Activated CD8-positive, alpha-beta memory T cell treated with anti-CD3 and anti-CD28 coated beads, Interleukin-2, amount 50 U/mL, for 4 hours (primary cell): ENCODE measurements around the gene CHCHD4.
A peak's percentile ranks its signal among the peaks of the same experiment; 100 is the strongest.

Experiments used
- DNase-seq: peaks from one replicate; pipeline ENCODE4 v3.0.0-alpha.2; 2020

CHCHD4 gene

DNA sequence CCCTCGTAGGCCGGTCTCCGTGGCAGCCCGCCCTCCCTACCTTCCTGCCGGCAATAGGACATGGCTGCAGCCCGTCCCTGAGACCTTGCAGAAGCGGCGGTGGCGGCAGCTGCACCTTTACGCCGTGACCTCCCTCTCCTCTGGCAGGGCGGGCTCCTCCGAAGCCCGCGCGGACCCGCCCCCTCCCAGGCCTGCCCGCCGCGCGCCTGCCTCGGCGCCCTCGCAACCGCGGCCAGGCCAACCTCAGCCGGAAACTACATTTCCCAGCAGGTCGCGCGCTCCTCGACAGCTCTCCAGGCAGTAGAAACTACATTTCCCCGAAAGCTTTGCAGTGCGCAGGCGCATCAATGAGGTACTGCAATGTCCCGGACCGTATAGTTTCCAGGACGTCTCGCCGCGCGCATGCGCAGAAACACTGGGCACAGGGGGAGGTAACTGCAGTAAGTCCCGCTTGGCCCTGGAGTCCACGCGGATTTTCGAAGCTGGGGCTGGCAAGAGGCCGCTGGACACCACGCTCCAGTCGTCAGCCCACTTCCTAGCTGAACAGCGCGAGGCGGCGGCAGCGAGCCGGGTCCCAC lies at the start of gene CHCHD4, which contains the start of gene TMEM43:
TSS of gene CHCHD4 (minus strand) at position 256 of the 578 bp plus-strand sequence. CDS start at position 62, 194 bp downstream.
TSS of gene TMEM43 (plus strand) at position 438 of the 578 bp plus-strand sequence. CDS start 142 bp downstream, outside the sequence.
- peak; percentile 98 for DNase-seq

DNA sequence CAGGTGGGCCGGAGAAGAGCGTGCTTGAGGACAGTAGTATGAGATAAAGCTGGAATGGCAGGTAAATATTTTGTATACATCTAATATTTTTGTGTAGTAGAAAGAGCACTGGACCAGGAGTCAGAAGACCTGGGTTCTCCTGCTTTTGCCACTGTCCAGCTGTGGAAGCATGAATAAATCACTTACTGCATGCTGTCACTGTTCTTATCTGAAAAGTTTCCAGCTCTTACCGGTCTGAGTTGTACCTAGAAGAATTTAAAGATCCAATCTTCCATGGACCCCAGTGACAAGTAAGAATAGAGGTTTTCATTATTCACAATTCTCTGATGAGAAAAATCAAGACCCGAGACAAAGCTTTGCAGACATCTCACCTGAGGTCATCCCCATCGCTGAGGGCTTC lies 47.8 kb upstream of the CHCHD4 start:
- DNase-seq = no peak

DNA sequence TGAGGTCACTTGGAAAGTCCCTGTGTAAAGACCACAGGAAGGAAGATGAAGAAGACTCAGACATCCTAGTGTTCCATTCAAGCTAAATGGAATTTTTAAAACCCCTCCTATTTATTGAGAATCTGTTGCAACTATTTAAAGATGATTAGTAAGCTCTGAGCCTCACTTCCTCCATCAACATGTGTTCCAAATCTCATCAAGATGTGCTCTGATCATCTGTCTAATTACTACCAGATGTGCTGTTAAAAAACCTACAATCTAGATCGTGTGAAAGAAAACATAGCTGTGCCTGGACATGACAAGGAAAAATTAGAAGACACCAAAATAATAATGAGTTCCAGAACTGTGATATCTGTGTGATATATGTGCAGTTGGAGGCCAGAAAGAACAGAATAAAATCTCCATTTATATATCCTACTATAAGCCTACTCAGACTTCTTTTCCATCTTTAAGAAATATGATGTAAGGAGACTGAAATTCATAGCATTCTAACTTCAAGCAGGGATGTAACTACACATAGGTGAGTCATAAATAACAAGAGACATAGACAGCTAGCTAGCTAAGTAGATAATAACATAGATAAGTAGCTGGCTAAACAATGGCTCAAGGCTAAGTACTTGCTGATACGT lies 46.0 kb upstream of the CHCHD4 start:
- no peak for DNase-seq

DNA sequence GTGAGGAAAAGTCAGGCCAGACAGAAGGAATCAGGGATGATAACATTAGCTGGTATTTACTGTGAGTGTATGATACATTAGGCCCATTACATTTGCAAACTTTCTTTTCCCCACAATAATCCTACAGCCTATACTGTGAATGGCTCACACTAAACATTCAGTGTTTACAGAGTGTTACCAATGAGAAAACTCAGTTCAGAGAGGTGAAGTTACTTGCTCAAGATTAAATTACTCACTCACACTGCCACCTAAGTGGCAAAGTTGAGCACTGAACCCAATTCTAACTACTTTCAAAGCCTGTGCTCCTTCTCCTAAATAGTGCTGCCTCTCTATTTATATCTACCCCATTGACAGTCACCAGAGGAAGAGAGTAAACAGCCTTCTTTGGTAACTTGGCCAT lies 45.2 kb upstream of the CHCHD4 start:
- no peak for DNase-seq

DNA sequence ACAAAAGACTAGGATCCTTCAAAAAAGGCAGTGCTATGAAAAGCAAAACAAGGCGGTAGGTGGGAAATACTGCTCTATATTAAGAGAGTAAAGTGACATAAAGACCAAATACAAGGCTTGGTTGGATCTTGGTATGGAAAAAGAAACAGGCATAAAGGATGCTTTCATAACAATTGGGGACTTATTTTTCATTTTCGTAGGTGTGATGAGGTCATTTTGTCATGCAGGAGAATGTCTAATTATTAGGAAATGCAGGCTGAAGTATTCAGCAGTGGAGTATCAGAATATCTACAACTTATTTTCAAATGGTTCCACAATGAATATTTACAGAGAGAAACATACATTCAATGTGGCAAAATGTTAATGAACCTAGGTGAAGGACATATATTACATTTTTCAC lies 44.8 kb upstream of the CHCHD4 start:
- DNase-seq = no peak

DNA sequence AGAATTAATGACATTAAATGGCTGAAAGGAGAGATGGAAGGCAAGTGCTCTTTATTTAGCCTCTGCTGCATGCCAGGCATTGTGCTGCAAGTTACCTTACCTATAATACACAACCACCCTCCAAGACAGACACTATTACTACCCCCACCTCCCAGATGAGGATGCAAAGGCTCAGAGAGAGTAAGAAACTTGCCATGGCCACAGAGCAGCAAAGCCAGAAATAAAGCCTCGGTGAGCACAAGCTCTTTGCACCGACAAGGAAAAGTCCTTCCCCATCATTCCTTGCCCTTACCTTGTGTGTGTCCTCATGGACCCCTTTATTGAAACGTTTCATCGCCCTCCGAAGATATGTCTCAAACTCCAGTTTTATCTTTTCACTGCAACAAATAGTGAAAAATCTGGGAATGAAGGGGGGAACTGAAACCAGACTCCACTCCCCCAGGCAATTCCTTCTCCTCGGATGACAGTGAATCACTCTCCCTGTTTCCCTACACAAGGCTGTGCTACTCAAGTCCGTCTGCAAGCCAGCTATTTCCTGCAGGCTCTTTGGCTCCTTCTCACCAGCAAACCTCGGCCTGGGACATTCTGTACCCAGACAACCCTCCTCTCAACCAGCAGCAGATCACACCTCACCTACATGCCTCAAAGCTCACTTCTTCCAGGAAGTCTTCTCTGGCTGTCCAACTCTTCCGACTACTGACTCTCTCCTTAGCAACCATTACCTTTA lies 42.4 kb upstream of the CHCHD4 start:
- no peak for DNase-seq

DNA sequence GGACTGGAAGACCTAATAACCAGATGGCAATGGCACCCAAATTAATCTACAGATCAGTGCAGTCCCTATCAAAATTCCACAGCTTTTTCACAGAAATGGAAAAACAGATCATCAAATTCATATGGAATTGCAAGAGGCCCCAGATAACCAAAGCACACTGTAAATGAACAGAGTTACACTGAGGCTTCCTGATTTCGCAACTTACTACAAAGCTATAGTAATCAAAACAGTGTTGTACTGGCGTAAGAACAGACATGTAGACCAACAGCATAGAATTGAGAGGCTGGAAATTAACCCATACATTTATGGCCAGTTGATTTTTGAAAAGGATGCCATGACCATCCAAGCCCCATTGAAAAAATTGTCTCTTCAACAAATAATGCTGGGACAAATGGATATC lies 37.5 kb upstream of the CHCHD4 start:
- no peak for DNase-seq

DNA sequence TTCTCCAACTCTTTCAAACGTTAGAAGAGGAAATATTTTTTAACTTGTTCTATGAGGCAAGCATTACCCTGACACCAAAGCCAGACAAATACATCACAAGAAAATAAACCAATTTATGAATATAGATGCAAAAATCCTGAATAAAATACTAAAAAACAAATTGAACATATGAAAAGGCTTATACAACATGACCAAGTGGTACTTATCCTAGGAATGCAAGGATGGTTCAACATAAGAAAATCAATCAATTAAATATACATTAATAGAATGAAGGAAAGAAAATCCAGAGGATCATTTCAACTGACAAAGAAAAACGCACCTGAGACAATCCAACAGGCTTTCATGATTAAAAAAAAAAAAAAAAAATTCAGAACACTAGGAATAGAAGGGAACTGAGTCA lies 36.6 kb upstream of the CHCHD4 start:
- no peak for DNase-seq

DNA sequence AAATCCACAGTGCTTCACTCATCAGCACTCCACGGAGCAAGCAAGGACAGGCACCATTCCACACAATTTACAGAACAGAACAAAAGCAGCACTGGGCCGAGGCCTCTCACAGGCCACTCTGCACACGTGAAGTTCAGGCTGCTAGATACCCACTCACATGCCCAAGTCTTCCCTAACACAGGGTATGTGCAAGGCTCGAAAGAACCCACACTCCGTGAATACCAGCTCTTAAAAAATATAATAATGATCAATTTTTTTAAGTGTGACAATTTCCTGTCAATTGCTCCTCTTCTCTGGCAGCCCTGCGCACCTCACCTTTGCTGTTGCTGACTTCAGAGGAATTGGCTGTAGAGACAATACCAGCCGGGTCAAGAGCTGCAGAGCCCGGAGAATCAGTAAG lies 34.8 kb upstream of the CHCHD4 start:
- DNase-seq = no peak

DNA sequence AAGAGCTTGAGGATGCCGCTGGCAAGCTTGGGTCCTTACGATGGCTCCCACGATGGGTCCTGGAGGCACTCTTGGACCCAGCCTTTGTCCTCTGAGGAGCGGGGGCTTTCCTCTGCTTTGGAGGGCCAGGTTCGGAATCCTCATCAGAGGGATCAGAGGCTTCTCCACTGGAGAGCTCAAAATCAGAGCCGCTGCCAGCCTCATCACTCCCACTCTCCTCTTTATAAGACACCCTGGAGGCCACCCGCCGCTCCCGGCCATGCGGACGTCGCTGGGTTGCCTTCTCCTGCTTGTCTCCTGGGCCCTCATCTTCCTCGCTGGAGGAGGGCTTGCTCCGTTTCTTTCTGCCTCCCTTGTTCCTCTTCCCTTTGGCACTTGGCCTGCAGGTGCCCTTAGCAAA lies 33.7 kb upstream of the CHCHD4 start:
- no peak for DNase-seq

DNA sequence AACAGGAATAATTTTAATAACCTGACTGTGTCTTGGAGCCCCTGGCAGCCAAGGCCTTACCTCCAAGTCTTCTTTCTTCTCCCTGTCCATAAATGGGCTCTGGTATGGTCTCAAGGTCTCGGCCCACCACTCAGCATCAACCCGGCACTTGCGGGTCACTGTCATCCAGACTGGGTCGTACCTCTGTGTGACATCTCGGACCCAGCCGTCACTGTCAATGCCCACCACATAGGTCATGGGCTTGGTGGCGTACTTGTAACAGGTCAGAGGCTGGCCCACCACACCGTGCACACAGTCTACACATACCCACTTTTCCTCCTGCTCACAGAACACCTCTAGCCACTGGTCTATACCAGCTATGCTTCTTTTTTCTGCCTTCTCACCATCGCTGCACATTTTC lies 33.3 kb upstream of the CHCHD4 start:
- DNase-seq = no peak

DNA sequence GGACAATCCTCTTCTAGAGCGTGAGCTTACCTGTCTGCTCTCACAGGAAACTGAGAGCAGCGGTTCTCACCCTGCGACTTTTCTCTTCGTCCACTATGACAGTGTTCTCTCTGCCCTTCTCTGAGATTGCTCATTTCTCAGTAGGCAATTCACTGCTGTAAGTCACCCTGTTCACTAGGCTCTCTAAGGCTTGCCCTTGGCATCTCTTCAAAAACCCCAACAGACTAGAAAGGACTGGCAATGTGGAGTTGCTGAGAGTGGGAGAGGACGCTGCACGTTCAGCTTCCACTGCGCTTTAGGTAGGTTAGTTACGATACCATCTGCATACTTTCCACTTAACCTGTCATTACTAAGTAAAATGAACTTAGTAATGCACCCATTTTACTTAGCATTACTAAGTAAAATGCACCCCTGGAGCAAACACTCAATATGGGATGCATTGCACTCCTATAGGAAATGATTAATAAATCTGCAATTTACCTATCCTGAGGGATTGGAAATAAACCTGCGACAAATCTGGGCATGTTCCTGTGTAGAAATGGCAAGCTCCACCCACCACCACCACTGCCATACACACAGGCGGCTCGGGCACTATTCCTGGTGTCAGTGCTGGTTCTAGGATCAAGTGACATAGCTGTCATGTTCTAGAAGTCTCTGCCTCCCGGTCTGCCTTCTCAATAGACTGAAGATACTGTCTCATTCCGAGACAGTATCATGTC lies 32.3 kb upstream of the CHCHD4 start:
- DNase-seq = no peak

DNA sequence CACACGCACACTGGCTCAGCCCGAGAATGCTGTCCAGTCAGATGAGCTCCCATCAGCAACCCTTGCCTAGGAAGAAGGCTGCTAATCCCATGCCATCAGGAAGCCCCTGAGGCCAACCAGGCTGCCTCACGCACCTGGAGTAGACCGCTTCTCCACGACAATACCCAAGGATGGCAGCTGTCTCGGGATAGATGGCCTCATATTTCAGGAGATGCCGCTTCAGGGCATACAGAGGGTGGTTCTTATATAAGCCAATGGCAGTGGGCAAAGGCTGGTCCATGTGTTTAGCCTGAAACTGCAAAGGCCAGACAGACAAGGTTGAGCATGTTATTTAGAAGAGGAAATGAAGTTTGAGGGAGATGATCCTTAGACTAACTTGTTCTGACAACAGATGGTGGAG lies 31.5 kb upstream of the CHCHD4 start:
- DNase-seq = no peak

DNA sequence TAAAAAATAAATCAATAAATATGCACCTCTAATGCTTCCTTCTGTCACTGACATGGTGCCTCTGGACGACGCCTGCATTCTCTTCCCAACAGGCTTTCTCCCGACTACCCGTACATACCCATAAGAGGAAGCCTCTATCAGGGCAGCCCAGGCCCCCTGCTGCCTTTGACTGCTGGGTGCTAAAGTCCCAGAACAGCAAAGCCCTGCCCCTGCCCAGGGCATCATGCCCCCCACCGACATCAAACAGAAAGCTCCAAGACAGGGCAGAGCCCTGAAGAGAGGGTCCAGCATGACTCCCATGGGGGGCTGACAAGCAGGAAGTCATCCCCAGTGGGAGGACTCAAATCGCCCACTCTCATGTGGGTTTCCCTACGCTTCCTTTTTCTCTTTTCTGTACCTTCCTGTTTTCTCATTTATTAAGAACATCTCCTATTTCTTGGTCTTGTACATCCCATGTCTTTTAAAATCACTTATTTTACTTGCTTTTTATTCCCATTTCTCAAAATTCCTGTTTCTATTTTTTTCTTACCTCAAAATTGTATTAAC lies 30.3 kb upstream of the CHCHD4 start:
- no peak for DNase-seq

DNA sequence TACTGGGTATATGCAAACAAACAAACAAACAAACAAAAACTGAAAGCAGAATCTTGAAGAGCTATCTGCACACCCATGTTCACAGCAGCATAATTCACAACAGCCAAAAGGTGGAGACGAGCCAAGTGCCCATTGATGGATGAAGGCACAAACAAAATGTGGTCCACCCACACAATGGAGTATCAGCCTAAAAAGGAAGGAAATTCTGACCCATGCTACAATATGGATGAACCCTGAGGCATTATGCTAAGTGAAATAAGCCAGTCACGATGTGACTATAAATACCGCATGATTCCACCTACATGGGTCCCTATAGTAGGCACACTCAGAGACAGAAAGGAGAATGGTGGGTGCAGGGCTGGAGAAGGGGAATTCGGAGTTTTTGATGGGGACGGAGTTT lies 29.6 kb upstream of the CHCHD4 start:
- no peak for DNase-seq

DNA sequence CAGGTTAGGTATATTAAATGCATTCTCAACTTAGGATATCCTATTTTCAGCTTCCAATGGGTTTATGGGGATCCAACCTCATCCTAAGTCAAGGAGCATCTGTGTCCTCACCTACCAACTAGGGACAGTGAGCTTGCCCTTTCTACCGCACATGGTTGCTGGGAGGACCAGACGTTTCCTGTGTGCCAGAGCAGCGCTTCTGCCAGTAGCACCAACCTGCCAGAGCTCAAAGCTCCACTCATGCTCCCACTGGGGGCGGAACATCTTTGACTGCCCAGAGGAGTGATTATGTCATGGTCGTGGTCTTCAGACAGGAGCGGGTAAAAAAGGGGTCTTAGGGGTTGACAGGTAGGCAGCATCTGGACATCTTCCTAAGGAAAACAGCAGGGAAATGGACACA lies 29.0 kb upstream of the CHCHD4 start:
- no peak for DNase-seq

DNA sequence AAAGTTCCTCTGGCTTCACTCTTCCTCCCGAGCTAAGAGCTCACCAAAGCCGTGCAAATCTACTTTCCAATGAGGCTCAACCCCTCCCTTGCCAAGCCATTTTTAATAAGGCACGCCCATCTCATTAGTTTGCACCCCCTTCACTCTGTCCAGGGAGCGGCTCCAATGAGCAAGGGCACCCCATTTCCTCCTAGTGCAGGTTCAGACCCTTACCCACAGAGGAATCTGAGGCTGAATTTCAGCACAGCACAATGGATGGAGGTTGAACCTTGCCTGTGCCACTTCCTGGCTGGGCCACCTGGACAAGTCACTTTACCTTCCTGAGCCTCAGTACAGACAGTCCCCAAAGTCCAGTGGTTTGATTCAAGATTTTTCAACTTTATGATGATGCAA lies 28.3 kb upstream of the CHCHD4 start:
- DNase-seq = no peak

DNA sequence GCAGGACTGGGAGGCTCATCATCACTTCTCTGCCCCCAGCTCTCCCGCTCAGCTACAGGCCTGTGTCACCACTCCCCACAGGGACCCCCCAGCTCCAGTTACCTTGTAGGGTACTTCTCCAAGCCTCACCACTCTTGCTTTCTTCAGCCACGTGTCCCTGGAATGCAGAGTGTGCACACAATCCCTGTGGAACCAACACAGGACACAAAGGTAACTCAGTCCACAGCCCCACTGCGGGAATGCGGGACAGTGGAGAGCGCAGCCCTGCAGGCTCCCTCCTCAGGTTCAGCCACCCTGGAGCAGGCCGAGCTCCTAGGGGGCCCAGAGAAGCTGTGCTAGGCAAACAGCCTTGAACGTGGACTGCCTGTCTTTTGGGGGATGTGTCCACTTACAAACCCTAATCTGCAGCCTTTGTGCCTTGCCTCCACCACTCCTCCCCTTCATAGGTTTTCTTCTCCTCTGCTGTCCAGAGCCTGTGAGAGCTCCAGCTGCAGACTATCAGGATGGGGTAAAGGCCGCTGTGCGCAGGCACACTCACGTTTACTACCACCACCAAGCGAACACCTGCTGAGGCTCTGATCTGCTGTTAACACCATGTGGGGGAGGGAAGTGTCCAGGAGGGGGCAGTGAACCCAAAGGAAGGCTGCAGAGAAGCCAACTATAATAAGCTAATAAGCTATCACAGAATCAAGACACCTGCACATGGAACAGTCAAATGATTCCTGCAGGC lies 27.7 kb upstream of the CHCHD4 start:
- DNase-seq = no peak

DNA sequence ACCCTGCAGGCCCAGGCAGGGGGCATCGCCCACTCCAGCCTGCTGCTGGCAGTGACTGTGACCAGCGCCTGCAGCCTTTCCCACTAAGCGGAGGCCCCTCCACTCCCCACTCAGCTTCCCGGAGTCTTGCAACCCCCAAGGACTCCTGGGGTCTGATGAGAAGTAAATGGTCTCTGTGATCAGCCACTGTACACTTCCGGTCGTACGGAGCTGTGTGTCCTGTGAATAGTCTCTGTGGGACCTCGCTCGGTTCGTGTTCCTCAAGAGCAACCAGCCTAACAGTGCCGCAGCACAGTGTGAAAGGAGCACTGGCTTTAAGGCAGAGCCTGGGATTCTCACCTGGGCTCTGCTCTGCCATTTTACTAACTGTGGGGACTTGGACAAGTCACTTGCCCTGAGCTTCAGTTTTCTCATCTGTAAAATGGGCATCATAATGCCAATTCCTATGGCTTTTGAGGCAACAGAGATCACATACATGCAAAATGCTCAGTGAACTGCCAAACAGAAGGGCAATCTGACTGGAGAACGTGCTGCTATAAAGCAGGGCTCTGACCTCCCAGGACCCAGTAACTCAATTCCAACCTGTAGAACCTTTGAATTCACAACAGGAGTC lies 26.9 kb upstream of the CHCHD4 start:
- no peak for DNase-seq

DNA sequence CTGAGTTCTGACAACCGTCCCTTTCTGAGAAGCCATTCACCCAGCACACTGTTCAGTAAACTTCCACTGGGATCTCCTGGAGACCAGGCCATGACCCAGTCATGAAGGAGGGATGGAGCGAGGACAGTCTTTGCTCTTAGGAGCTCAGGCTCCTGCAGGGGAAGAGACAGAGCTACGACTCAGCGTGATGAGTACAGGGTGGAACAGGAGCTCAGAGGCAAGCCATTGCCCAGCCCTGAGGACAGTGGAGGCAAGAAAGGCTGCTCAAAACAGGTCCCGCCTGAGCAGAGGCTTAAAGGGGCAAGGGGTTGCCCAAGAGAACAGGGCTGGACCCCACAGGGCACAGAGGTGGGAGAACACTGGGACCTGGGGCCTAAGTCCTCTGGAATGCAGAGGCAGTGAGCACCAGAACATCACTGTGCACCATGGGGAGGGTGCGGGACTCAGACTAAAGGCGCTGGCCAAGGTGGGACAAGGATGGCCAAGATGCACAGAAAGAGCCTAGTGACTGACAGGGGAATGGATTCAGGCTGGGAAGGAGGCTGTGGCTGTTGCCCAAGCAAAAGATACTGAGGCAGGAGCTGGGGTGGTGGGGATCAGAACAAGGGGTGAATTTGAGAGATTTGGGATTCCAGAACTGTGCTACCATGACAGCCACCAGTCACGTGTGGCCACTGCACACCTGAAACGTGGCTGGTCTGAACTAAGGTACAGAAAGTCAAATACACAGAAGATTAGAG lies 26.0 kb upstream of the CHCHD4 start:
- DNase-seq = no peak

DNA sequence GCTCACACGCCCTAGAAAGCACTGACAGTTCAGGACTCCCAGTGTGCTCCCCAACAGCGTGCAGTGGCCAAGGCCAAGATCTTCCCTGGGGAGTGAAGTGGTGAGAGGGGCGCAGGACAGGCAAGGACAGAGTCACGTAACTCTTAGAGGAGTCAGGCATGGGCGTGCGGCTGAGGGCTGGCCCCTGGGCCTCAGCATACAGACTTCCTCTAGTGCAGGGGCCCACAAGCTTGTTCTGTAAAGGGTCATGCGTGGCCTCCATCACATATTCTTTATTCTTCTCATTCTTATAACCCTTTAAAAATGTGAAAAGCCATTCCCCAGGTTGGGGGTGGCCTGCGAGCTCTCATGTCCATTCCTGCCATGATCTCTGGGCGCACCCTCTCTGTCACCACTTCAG lies 25.4 kb upstream of the CHCHD4 start:
- no peak for DNase-seq
